Measurements from ENCODE around the gene SYNJ2. TPM values are rescaled to one million over a fixed set of nuclear protein-coding genes. Genes with fewer than 3 reads are reported as not detected.

SYNJ2 gene
- total and polyA plus RNA-seq, 2 of the 4 experiments (the other 2 are of a cell fraction) = 40.8 to 45.2 TPM

DNA sequence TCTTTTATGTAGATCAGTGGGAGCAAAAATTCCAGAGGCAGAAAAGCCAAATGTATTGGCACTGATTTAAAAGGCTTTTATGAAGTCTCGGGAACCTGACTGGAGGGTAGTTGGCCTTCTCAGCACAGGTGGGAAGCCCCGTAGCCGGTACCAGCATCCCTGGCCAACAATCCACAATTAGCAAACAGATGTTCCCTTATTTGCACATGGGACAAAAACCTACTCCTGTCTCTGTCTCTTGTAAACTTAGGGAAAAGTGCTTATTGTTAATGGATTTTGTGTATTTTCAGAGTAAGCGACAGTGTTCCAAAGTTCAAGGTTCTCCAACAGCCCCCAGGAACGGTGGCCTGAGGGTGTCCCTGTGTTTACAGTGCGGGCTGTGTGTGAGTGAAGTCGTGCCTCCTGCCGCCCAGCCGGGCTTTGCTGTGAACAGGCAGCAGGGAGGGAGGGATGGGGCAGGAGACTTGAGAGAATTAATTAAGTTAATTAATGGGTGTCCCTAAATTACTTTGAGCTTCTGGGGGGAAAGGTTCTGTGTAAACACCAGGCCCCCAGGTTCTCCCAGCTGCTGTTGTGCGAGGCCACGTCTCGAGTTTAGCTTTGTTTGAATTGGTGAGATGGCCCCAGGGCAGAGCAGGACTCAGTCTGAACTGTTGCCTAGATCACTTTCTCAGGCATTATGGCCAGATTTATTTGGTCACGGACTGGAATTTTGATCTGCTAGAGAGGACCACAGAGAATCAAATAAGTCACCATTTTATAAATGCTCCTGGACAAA is 3.9 kb downstream of the SYNJ2 start:
- peak overlapping the region; percentile 65 for H3K4me2 ChIP-seq (ENCODE audit: low read depth, low read length)
- peak overlapping the region; percentile 51 for H4K5ac ChIP-seq (ENCODE audit: low read depth, low read length)
- TF ChIP-seq MAFK (IDR thresholded peaks at IDR 0.05; ENCODE audit: low read depth, low read length) (no peak), FOS (IDR thresholded peaks at IDR 0.05; ENCODE audit: low read depth, low read length) (no peak), USF2 (IDR thresholded peaks at IDR 0.05; ENCODE audit: low read depth, low read length) (no peak), RFX5 (IDR thresholded peaks at IDR 0.05; ENCODE audit: low read depth, low read length) (no peak), SMC3 (IDR thresholded peaks at IDR 0.05; ENCODE audit: low read depth, low read length) (no peak), MXI1 (IDR thresholded peaks at IDR 0.05; ENCODE audit: borderline replicate concordance, low read depth, low read length) (no peak), BHLHE40 (IDR thresholded peaks at IDR 0.05; ENCODE audit: low read depth, low read length) (no peak), RAD21 (IDR thresholded peaks at IDR 0.05; ENCODE audit: low read length) (no peak), NFE2L2 (IDR thresholded peaks at IDR 0.05; ENCODE audit: low read depth, low read length) (no peak), RCOR1 (IDR thresholded peaks at IDR 0.05; ENCODE audit: insufficient replicate concordance, low read length) (no peak), CEBPB (IDR thresholded peaks at IDR 0.05; ENCODE audit: low read depth, low read length) (no peak)
- TF ChIP-seq, protein P1, sequence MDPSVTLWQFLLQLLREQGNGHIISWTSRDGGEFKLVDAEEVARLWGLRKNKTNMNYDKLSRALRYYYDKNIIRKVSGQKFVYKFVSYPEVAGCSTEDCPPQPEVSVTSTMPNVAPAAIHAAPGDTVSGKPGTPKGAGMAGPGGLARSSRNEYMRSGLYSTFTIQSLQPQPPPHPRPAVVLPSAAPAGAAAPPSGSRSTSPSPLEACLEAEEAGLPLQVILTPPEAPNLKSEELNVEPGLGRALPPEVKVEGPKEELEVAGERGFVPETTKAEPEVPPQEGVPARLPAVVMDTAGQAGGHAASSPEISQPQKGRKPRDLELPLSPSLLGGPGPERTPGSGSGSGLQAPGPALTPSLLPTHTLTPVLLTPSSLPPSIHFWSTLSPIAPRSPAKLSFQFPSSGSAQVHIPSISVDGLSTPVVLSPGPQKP (IDR thresholded peaks at IDR 0.05; ENCODE audit: borderline replicate concordance, low read depth, low read length) = no peak
- H3K9ac ChIP-seq (ENCODE audit: low read depth, low read length) = peak overlapping the region; percentile 44
- H3K4me3 ChIP-seq (ENCODE audit: insufficient read depth, low read depth, low read length) = no peak overlapping the region
- peak overlapping the region; percentile 50 for H4K91ac ChIP-seq (ENCODE audit: insufficient read depth, low read depth, low read length)
- H4K8ac ChIP-seq (ENCODE audit: low read depth in 2 of 2, low read length in 2 of 2) = peak overlapping the region; percentile 48 to 58; a peak in 3 of 4 replicates
- peaks cover 58% of the 10 kb centered on the region for H4K20me1 ChIP-seq (ENCODE audit: insufficient read depth, low read length)
- H2BK120ac ChIP-seq (ENCODE audit: low read depth, low read length) = peak overlapping the region; percentile 58
- peak overlapping the region; percentile 66 for H3K4ac ChIP-seq (ENCODE audit: low read depth, low read length)
- H3K27me3 ChIP-seq (ENCODE audit: control insufficient read depth, insufficient read depth, low read length) = no peaks in the 10 kb centered on the region
- peak overlapping the region; percentile 58 for H3K18ac ChIP-seq (ENCODE audit: low read depth, low read length)
- peak overlapping the region; percentile 17; the same call in 1 of the 2 replicates for H3K56ac ChIP-seq (ENCODE audit: extremely low read depth, insufficient read depth, low read length)
- H3K36me3 ChIP-seq (ENCODE audit: control insufficient read depth, insufficient read depth, low read length) = peaks cover 3% of the 10 kb centered on the region; the same call in 1 of the 2 replicates
- H2BK20ac ChIP-seq (ENCODE audit: low read depth, low read length) = peak overlapping the region; percentile 27; the same call in 1 of the 2 replicates
- H3K23ac ChIP-seq (ENCODE audit: low read depth, low read length) = peak overlapping the region; percentile 74
- no TSS peak for BruUV-seq (replicated peaks)
- peak overlapping the region; percentile 73 for H3K27ac ChIP-seq (ENCODE audit: insufficient read depth, low read length)
- peak overlapping the region; percentile 52 for H2AFZ ChIP-seq (replicated peaks; ENCODE audit: low read length, poor library complexity)
- ATAC-seq (ENCODE audit: low read depth) (no peak), DNase-seq (no peak)
- H3K4me1 ChIP-seq (ENCODE audit: control insufficient read depth, insufficient read depth, low read length) = peaks cover 51% of the 10 kb centered on the region
- H3K79me1 ChIP-seq (ENCODE audit: low read depth in 1 of 2, low read length in 2 of 2) = peaks cover 13 to 58% of the 10 kb centered on the region in 2 experiments
- peak overlapping the region; percentile 12; the same call in 1 of the 3 replicates for H2BK15ac ChIP-seq (ENCODE audit: low read depth, low read length)
- intact Hi-C loops (cut with micrococcal nuclease) = no loop called here
- H2BK5ac ChIP-seq (ENCODE audit: low read depth, low read length, poor library complexity, severe bottlenecking) = peak overlapping the region; percentile 44
- peaks cover 34% of the 10 kb centered on the region for H3K9me1 ChIP-seq (ENCODE audit: insufficient read depth, low read length)
- dilution Hi-C loops (cut with HindIII; ENCODE audit: low sequenced_read_pairs, unreplicated experiment) = no loop called here
- no peaks in the 10 kb centered on the region for H3K9me3 ChIP-seq (ENCODE audit: control insufficient read depth, insufficient read depth, low read length)
- peak overlapping the region; percentile 38 for H2AK9ac ChIP-seq (replicated peaks; ENCODE audit: low read depth, low read length, poor library complexity)
- WGBS, 2 experiments (ENCODE audit: extremely low coverage in 2 of 2, insufficient read length in 1 of 2) = 72% methylated on average over 3 of the region's 13 CpGs; no CpG with 5 or more reads in 1 of the 2 experiments
- peak overlapping the region; percentile 5; the same call in 1 of the 2 replicates for H2AK5ac ChIP-seq (ENCODE audit: low read depth, low read length)
- in situ Hi-C loops (cut with MboI; ENCODE audit: low sequenced_read_pairs) = no loop called here
- peak overlapping the region; percentile 57 for H3K14ac ChIP-seq (replicated peaks; ENCODE audit: low read depth, low read length)
- ChIA-PET CTCF (interaction anchor here (0.6 to 1.3 kb wide), 2 partner anchors 9 to 187 kb away, joined by 3 to 4 read pairs; no protein-coding TSS in a partner anchor), POLR2A (ENCODE audit: unreplicated experiment) (no interaction called here)
